Ecto neural progenitor cell (in vitro differentiated cells): Measurements from ENCODE around the gene BTG3.

Source experiments
- DNase-seq: peaks from one replicate; pipeline ENCODE4 v3.0.0-alpha.2; 2018; ENCODE audit warnings: low spot score

The BTG3 gene

GRCh38 chr21:17585875-17586450 is 26.7 kb downstream of the BTG3 start:
- DNase-seq: no peak

- no peak for DNase-seq
These were observed 28.8 kb downstream of the BTG3 start for GRCh38 chr21:17583898-17584297.

GRCh38 chr21:17580319-17580718 is 32.4 kb downstream of the BTG3 start:
- DNase-seq: no peak

- DNase-seq: no peak
These were observed 33.8 kb downstream of the BTG3 start for GRCh38 chr21:17578876-17579275.

GRCh38 chr21:17578162-17578561 is 34.5 kb downstream of the BTG3 start:
- DNase-seq: no peak

- DNase-seq: no peak
These were observed 35.0 kb downstream of the BTG3 start for GRCh38 chr21:17577701-17578100.

- no peak for DNase-seq
These were observed 36.4 kb downstream of the BTG3 start for GRCh38 chr21:17576080-17576835.

- DNase-seq: no peak
These were observed 37.6 kb downstream of the BTG3 start for GRCh38 chr21:17575076-17575475.

GRCh38 chr21:17572431-17572830 is 40.3 kb downstream of the BTG3 start:
- no peak for DNase-seq

GRCh38 chr21:17570786-17571185 is 41.9 kb downstream of the BTG3 start:
- DNase-seq: no peak

- DNase-seq: no peak
These were observed 52.2 kb downstream of the BTG3 start for GRCh38 chr21:17560377-17561025.

- no peak for DNase-seq
These were observed 57.8 kb downstream of the BTG3 start for GRCh38 chr21:17554679-17555465.

- no peak for DNase-seq
These were observed 58.6 kb downstream of the BTG3 start for GRCh38 chr21:17554120-17554519.

- DNase-seq: no peak
These were observed 60.3 kb downstream of the BTG3 start for GRCh38 chr21:17552410-17552809.

- DNase-seq: no peak
These were observed 61.9 kb downstream of the BTG3 start for GRCh38 chr21:17550671-17551308.

GRCh38 chr21:17548262-17548661 is 64.4 kb downstream of the BTG3 start:
- no peak for DNase-seq

GRCh38 chr21:17545007-17545406 is 67.7 kb downstream of the BTG3 start:
- no peak for DNase-seq
